NCI-H748 treated with DMSO at 0.1 percent for 48 hours (cell line): ENCODE measurements around the gene PIK3CG.

Experiments used
- DNase-seq: peaks from one replicate; lab custom pipeline; 2025; lab: John Stamatoyannopoulos, UW

PIK3CG gene

DNA sequence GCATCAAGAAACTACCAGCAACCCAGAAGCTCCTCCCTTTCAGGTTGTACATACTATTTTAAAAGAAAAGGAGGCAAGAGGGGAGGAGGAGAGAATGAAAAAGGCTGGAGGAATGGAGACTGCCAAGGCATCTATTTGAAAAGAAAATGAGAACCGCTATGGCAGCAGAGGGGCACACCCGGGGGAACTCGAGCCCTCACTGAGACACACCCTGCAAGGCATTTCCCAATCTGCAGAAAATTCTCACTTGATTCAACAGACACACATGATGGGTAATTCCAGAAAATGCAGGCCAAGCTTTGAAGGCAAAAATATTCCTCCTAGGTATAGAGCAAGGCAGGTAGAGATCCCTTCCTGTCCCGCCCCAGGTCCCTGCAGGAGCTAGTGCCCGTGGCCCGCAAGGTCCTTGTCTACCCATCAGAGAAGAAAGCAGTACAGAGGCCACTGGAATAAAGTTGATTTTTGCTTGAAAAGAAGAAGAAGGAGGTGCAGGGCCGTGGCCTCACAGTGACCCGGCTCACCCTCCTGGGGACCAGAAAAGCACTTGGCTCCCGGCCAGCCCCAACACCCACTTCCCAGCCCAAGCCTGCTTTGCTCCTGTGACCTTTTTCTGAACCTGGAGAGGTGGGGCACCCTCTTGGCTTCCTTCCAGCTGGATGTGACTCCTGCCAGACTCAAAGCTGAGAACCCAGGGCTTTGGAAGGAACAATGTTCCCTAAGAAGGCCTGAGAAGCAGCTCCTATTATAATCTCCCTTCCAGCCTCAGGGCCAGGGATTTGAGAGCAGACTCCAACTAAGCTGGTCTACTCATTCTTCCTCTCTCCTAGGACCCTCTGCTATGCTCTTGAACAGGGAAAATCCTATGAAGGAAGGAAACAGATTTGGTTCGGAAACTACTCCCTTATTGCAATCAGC lies 6.2 kb upstream of the PIK3CG start:
- DNase-seq, result no peak

- no peak for DNase-seq
These were observed 2.6 kb upstream of the PIK3CG start for GRCh38 chr7:106862317-106863089.

GRCh38 chr7:106863274-106863997 lies 1.6 kb upstream of the PIK3CG start:
- no peak for DNase-seq

GRCh38 chr7:106864298-106865081 lies 592 bp upstream of the PIK3CG start:
- no peak for DNase-seq

- DNase-seq, result no peak
These were observed 1.5 kb downstream of the PIK3CG start for GRCh38 chr7:106866298-106867281.

DNA sequence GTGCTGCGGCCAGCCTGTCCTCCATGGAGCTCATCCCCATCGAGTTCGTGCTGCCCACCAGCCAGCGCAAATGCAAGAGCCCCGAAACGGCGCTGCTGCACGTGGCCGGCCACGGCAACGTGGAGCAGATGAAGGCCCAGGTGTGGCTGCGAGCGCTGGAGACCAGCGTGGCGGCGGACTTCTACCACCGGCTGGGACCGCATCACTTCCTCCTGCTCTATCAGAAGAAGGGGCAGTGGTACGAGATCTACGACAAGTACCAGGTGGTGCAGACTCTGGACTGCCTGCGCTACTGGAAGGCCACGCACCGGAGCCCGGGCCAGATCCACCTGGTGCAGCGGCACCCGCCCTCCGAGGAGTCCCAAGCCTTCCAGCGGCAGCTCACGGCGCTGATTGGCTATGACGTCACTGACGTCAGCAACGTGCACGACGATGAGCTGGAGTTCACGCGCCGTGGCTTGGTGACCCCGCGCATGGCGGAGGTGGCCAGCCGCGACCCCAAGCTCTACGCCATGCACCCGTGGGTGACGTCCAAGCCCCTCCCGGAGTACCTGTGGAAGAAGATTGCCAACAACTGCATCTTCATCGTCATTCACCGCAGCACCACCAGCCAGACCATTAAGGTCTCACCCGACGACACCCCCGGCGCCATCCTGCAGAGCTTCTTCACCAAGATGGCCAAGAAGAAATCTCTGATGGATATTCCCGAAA lies 2.7 kb downstream of the PIK3CG start:
- no peak for DNase-seq

GRCh38 chr7:106868364-106868763 lies 3.3 kb downstream of the PIK3CG start:
- DNase-seq, result no peak

DNA sequence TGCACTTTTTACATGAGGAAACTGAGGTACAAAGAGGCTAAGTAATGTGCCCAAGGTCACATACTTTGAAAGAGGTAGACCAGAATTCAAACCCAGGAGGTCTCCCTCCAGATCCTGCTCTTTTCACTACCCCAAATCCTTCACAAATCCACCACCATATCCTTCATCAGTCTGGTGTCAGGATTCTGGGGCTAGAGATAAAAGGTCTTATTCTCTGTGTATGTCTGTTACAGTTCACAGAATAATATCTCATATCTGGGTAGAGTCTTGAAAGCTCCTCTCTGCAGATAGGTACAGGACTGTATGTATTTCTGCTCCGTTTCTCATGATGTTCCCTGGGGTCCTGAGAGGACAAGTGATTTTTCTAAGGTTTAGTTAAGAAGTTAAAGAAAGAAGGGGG lies 4.9 kb downstream of the PIK3CG start:
- DNase-seq, result no peak

DNA sequence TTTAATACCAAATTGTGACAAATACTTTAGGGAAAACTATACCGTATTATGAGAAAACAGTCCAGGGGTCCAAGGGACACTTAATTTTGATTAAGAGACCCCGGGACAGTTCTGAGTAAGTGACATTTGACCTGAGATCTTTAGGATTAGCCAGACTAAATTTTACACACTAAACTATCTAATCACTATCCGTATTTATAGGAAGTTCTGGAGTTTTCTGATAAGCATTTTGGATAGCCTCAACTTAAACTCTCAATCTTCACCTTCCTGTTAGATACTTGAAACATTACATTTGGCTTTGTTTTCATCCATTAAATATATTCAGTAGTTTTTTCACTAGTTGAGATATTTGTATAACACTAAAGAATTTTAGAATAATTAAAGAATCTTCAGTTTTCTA lies 5.4 kb downstream of the PIK3CG start:
- no peak for DNase-seq

GRCh38 chr7:106870983-106871410 lies 5.9 kb downstream of the PIK3CG start:
- DNase-seq, result no peak

DNA sequence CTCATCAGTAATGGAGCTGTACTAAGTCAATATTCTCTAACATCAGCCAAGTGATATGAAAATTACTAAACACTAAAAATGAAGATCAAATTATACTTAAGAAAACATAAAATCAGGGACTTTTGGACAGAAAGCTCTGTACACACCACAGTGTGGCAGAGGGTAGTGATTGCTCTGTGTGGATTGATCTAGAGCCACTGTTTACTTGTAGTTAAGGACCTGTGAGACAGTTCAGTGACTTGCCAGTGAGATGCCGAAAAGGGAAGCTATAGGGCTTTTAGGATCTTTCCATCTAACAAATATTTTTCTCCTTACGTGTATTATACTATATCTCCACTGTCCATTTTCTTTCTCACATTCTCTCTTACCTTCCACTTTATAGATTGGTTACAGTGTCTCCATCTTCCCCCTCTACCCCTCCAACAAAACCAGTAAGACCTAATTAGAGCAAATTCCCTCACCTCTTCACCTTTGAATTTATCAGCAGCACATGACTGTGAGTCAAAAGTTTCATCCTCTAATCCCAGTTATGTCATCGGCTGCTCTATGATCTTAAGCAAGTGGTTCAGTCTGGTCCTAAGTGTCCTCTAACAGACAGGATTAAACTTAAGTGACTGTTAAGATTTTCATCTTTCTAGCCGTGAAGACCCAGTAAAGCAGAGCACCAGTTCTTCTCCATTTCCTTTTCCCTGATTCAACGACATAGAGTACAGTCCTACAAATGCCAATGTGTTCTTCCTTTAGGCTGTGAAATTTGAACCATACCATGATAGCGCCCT lies 6.9 kb downstream of the PIK3CG start:
- DNase-seq, result no peak

DNA sequence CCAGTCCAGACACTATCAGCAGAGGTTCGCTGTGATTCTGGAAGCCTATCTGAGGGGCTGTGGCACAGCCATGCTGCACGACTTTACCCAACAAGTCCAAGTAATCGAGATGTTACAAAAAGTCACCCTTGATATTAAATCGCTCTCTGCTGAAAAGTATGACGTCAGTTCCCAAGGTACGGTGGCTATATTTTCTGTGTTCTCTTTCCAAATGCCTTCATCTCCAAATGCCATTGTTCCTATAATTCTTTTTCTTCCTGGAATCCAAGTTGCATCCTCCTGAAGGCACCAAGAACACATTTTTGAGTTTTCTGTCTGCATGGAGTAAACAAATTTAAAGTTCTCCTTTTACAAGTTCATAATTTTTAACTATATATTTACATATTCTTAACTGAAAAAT lies 7.7 kb downstream of the PIK3CG start:
- DNase-seq, result no peak

GRCh38 chr7:106874076-106874475 lies 9.0 kb downstream of the PIK3CG start:
- DNase-seq, result no peak

GRCh38 chr7:106875508-106875907 lies 10.4 kb downstream of the PIK3CG start:
- no peak for DNase-seq

- DNase-seq, result no peak
These were observed 13.8 kb downstream of the PIK3CG start for GRCh38 chr7:106878748-106879439.

DNA sequence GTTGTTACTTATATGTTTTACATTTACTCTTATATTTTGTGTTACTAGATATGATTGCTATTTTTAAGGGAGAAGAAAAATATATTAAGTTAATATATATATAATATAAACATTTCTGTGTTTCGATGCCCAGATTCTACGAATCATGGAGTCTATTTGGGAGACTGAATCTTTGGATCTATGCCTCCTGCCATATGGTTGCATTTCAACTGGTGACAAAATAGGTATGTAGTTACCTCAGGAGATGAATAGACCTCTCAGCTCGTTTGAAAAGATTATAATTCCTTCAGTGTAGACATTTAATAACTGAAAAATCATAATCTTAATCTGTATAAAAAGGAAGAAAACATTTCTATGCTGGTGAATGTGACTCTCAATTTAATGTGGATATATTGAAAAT lies 16.9 kb downstream of the PIK3CG start:
- DNase-seq, result no peak

GRCh38 chr7:106883456-106884026 lies 18.5 kb downstream of the PIK3CG start:
- DNase-seq, result no peak

DNA sequence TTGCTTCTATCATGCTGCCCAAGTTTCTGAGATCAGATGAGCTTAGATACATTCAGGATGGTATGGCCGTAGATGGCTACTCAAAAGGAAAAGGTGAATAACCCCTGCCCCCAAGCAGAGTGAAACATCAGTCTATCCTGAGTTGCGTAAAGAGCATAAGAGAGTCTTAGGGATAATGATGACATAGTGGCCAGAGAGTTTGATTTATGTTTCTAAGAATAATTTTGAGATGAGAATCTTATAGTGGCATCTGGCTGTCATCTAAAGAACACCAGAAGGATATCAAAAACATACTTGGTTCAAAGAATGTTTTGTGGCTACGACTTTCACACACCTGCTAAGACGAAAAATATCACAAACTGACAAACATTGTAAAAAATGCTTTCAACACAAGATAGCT lies 20.6 kb downstream of the PIK3CG start:
- no peak for DNase-seq
